GM06990 (cell line): Measurements from ENCODE around the gene SLC6A18.

ENCODE experiments used
- DNase-seq: peaks from one replicate; pipeline ENCODE4 v3.0.0-alpha.2; 2011; ENCODE audit not compliant: insufficient read length; ENCODE audit errors: extremely low read depth
- H3K27me3 ChIP-seq: replicated peaks from 2 replicates; pipeline ENCODE4 v1.6.0; 2011; ENCODE audit warnings: low read length; ENCODE audit not compliant: control insufficient read depth, insufficient read depth
- H3K36me3 ChIP-seq: 2 replicates; pipeline ENCODE4 v1.5.1; 2011; ENCODE audit warnings: low read length; ENCODE audit not compliant: control insufficient read depth, insufficient read depth
- H3K4me3 ChIP-seq: replicated peaks from 2 replicates; pipeline ENCODE4 v1.5.1; 2011; ENCODE audit warnings: low read depth, mild to moderate bottlenecking, control low read depth, low read length
- TF ChIP-seq, protein P1 (sequence below): IDR thresholded peaks from 2 replicates; pipeline ENCODE4 v1.5.1; 2011; ENCODE audit warnings: low read length, control low read depth, mild to moderate bottlenecking, inconsistent platforms; ENCODE audit not compliant: insufficient read depth, poor library complexity, severe bottlenecking

The SLC6A18 gene

DNA sequence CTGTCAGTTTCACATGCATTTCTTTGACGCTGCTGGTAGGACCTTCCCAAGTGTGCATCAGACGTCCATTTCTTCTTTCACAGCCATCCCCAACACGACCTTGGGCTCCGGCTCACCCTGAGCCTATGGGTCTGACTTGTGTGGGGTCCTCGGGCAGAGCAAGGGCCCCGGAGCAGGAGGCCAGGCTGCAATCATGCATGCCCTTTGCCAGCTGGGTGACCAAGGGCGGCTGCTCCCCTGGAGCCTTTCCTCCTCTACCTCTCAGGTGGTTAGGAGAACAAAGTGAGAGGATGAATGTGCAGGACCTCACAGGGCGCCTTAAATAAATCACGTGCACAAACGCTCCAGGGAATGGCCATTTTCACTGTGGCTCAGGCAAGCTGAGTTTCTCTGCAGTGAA lies 36.5 kb downstream of the SLC6A18 start:
- H3K36me3 ChIP-seq: no peaks in the 10 kb centered on the region
- DNase-seq: no peak
- TF ChIP-seq, protein P1, sequence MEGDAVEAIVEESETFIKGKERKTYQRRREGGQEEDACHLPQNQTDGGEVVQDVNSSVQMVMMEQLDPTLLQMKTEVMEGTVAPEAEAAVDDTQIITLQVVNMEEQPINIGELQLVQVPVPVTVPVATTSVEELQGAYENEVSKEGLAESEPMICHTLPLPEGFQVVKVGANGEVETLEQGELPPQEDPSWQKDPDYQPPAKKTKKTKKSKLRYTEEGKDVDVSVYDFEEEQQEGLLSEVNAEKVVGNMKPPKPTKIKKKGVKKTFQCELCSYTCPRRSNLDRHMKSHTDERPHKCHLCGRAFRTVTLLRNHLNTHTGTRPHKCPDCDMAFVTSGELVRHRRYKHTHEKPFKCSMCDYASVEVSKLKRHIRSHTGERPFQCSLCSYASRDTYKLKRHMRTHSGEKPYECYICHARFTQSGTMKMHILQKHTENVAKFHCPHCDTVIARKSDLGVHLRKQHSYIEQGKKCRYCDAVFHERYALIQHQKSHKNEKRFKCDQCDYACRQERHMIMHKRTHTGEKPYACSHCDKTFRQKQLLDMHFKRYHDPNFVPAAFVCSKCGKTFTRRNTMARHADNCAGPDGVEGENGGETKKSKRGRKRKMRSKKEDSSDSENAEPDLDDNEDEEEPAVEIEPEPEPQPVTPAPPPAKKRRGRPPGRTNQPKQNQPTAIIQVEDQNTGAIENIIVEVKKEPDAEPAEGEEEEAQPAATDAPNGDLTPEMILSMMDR: no peak
- no peaks in the 10 kb centered on the region; the same call in 1 of the 2 replicates for H3K27me3 ChIP-seq
- H3K4me3 ChIP-seq: no peak overlapping the region

- DNase-seq: no peak
- no peaks in the 10 kb centered on the region for H3K36me3 ChIP-seq
- TF ChIP-seq, protein P1: no peak
- no peak overlapping the region for H3K4me3 ChIP-seq
- H3K27me3 ChIP-seq: no peaks in the 10 kb centered on the region; the same call in 1 of the 2 replicates
These were observed 37.2 kb downstream of the SLC6A18 start for GRCh38 chr5:1262381-1262780.

DNA sequence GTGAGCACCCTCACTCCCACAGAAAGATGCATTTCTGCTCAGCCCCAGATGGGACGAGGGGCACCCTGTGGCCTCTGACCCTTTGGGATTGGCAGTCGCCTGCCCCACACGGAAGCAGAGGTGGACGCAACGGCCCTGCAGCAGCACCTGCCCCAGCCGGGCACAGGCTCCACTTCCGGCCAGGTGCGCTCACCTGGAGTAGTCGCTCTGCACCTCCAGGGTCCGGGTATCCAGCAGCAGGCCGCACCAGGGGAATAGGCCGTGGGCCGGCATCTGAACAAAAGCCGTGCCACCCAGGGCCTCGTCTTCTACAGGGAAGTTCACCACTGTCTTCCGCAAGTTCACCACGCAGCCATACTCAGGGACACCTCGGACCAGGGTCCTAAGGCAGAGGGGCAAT lies 39.0 kb downstream of the SLC6A18 start:
- TF ChIP-seq, protein P1: no peak
- DNase-seq: no peak
- Histone ChIP-seq H3K36me3 (no peaks in the 10 kb centered on the region), H3K4me3 (no peak overlapping the region), H3K27me3 (no peaks in the 10 kb centered on the region; the same call in 1 of the 2 replicates)

- Histone ChIP-seq H3K4me3 (no peak overlapping the region), H3K36me3 (no peaks in the 10 kb centered on the region), H3K27me3 (no peaks in the 10 kb centered on the region; the same call in 1 of the 2 replicates)
- no peak for DNase-seq
- TF ChIP-seq, protein P1: no peak
These were observed 39.8 kb downstream of the SLC6A18 start for GRCh38 chr5:1265026-1265425.

DNA sequence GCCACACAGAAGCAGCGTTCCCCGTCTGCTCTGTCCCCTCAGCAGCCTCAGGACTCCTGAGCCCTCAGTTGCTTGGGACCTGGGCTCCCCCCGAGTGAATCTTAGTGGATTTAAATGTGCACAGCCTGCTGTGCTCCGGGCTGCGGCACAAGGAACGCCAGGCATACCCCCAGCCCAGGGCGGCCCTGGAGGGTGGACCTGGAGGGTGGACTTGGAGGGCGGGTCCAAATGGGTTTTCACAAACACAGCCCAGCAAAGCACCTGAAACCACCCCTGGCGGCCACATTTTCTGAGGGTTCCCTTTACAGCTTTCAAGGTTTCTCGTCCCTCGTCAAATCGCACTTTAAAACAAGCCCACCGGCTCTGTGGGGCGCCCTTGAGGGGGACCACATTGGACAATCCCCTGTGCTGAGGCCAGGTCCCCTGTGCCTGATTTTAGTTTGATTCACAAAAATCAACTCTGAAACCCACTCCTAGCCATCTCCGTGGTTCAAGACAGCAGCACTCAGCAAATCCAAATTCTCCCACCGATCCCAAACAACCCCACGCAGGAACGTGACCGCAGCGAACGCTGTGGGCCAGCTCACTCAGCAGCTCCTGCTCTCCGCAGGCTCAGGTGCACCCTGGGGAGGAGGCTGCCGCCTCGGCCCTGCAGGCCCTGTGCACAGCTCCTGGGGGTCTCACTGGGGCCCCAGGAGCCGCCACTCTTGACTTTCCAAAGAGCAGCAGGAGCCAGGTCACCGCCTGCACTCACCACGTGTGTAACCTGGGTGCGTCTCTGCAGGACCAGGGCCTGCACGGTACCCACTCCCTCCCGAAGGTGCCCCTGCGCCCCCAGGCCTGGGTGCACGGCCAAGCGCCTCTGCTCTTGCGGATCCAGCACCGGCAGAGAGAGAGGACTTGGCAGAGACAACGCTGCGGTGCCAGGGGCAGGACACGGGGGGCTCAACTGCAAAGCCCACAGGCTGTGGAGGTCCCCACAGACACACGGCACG lies 40.6 kb downstream of the SLC6A18 start:
- Histone ChIP-seq H3K36me3 (no peaks in the 10 kb centered on the region), H3K27me3 (no peaks in the 10 kb centered on the region; the same call in 1 of the 2 replicates), H3K4me3 (no peak overlapping the region)
- DNase-seq: no peak
- TF ChIP-seq, protein P1: no peak
